HL-60 (cell line): ENCODE data around the gene BCAS4.

Experiments
- CTCF ChIP-seq: IDR thresholded peaks from one replicate; pipeline ENCODE4 v1.5.1; 2011; ENCODE audit warnings: low read length, control low read depth, inconsistent platforms; ENCODE audit not compliant: insufficient read depth
- POLR2AphosphoS5 ChIP-seq: IDR thresholded peaks from 2 replicates; pipeline ENCODE4 v1.6.1; 2012; ENCODE audit warnings: low read depth

- TF ChIP-seq POLR2AphosphoS5 = no peak
- TF ChIP-seq CTCF = no peak
These were observed 48.0 kb downstream of the BCAS4 start for GRCh38 chr20:50842821-50843220.
